ENCODE data around the gene NDRG3. TPM values are rescaled to one million over a fixed set of nuclear protein-coding genes. Genes with fewer than 3 reads are reported as not detected.

NDRG3 gene
- total and polyA plus RNA-seq, 7 experiments from 2014 or later: 20.8 to 49.4 (median 29.5) TPM

Other genes with a start within 250 kb of the NDRG3 start
- gene MYL9, start 204.6 kb downstream of the NDRG3 start, total RNA-seq: 1 to 10 TPM in 1 of 5 experiments, under 1 TPM in 2, not detected in 2; 0.29 to 2.4 (median 0.29) TPM
- not detected for gene MYL9, start 204.6 kb downstream of the NDRG3 start, polyA plus RNA-seq
- gene TGIF2, start 172.5 kb downstream of the NDRG3 start, total RNA-seq: 10 to 100 TPM; 35.6 to 44.3 (median 40.7) TPM
- 10 to 100 TPM; 32.1 to 37.7 TPM for gene TGIF2, start 172.5 kb downstream of the NDRG3 start, polyA plus RNA-seq
- 100 to 1,000 TPM in 1 of 5 experiments, 10 to 100 TPM in 4; 47.9 to 100 (median 53.1) TPM for gene RAB5IF, start 140.3 kb downstream of the NDRG3 start, total RNA-seq
- gene RAB5IF, start 140.3 kb downstream of the NDRG3 start, polyA plus RNA-seq: 100 to 1,000 TPM; 104 to 153 TPM
- gene SLA2, start 99.9 kb downstream of the NDRG3 start, total RNA-seq: 10 to 100 TPM; 28.3 to 80.7 (median 29.7) TPM
- gene SLA2, start 99.9 kb downstream of the NDRG3 start, polyA plus RNA-seq: 10 to 100 TPM; 11.0 to 13.7 TPM
- gene DSN1, start 27.7 kb upstream of the NDRG3 start, total RNA-seq: 10 to 100 TPM in 4 of 5 experiments, 1 to 10 TPM in 1; 9.2 to 27.5 (median 13.4) TPM
- 10 to 100 TPM in 1 of 2 donors, 1 to 10 TPM in 1; 9.0 to 10.5 TPM for gene DSN1, start 27.7 kb upstream of the NDRG3 start, polyA plus RNA-seq
- under 1 TPM in 2 of 5 experiments, not detected in 3; 0.42 to 0.49 TPM for gene TLDC2, start 130.0 kb upstream of the NDRG3 start, total RNA-seq
- gene TLDC2, start 130.0 kb upstream of the NDRG3 start, polyA plus RNA-seq: under 1 TPM; 0.37 to 0.38 TPM
- gene SAMHD1, start 205.6 kb upstream of the NDRG3 start, total RNA-seq: 100 to 1,000 TPM; 271 to 393 (median 338) TPM
- gene SAMHD1, start 205.6 kb upstream of the NDRG3 start, polyA plus RNA-seq: 100 to 1,000 TPM; 231 to 258 TPM